GM21825 (cell line): ENCODE results near the gene ASB2.

ENCODE experiments used
- ATAC-seq: cut with Tn5 transposase; IDR thresholded peaks from one replicate; pipeline ENCODE4 v1.9.1; 2021; ENCODE audit warnings: mild to moderate bottlenecking, moderate library complexity; ENCODE audit not compliant: unreplicated experiment

The ASB2 gene

GRCh38 chr14:93884950-93885349 lies 91.4 kb downstream of the ASB2 start:
- no peak for ATAC-seq
